HG03066 (cell line): Measurements from ENCODE around the gene M6PR.
"Not testable (repeated sequence)": the region's sequence is repeated elsewhere in the genome, so short reads cannot be mapped to it uniquely, and the experiment has no call there.

ENCODE experiments used
- ATAC-seq: cut with Tn5 transposase; IDR thresholded peaks from one replicate; pipeline ENCODE4 v1.9.1; 2021; ENCODE audit warnings: low read depth; ENCODE audit not compliant: unreplicated experiment

The M6PR gene

GRCh38 chr12:8914033-8914715 is 35.3 kb downstream of the M6PR start, which contains the start of gene PHC1:
PHC1 (plus strand) TSS chr12:8914509; CDS start chr12:8917678, 3,169 bp downstream.
- peak; percentile 52 for ATAC-seq

DNA sequence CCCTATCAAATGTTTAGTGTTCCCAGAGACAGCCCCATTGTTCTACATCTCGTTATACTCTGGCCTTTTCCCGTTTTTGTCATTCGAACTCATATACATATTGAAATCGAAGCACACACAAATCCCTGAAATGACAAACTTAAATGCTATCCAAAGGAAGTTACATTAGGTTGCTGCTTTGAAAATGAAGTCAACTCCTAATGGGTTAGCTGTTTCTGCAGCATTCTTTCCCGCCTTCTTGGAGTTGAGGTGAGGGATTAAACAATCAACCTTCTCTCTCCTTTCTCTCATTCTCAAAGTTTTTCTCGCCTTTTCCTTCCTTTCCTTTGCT is 35.8 kb downstream of the M6PR start:
- no peak for ATAC-seq

GRCh38 chr12:8912914-8913313 is 36.5 kb downstream of the M6PR start:
- ATAC-seq: no peak

- ATAC-seq: no peak
Observed at GRCh38 chr12:8911606-8912268, 37.7 kb downstream of the M6PR start.

DNA sequence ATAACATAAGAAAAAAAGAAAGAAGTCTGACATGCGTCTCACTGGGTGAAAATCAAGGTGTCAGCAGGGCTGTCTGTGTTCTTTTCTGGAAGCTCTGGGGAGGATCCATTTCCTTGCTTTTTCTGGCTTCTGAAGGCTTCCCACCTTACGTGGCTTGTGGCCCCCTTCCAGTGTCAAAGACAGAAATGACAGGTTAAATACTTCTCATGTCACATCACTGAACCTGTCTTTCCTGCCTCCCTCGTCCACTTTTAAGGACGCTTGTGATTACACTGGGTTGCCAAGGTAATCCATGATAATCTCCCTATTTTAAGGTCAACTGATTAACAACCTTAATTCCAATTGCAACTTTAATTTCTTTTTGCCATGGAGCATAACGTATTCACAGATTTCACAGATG is 39.7 kb downstream of the M6PR start:
- ATAC-seq: no peak

- no peak for ATAC-seq
Observed at GRCh38 chr12:8907513-8907912, 41.9 kb downstream of the M6PR start.

DNA sequence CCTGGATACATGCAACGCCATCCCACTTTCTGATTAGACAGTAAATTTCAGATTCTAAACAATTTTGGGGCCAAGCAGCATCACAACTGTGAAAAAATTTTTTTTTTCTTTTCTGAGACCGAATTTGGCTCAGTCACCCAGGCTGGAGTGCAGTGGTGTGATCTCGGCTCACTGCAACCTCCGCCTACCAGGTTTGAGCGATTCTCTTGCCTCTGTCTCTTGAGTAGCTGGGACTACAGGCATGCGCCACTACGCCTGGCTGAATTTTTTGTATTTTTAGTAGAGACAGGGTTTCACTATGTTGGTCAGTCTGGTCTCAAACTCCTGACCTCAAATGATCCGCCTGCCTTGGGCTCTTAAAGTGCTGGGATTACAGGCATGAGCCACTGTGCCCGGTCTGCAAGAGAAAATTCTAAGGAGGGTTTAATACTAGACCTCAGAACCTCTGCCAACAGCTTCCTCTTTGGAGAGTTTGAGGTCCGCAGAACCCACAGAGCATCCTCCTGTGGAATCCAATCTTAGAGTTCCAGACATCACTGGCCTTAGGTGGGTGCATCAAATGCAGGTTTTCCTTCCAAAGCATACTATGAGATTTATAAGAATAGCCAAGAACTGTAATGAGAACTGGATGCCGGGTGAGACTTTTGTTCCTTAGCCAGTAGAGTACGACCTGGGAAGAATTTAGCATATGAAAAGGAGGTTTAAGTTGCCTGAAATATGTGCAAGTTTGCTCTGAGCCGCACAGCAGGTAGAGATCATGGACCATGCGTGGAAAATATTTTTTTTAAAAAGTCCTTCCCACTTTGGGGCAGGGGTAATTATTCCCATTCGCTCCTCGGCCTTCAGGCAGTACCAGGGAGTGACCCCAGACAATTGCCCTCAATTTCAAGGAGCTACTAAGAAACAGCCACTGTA is 42.9 kb downstream of the M6PR start:
- no peak for ATAC-seq

DNA sequence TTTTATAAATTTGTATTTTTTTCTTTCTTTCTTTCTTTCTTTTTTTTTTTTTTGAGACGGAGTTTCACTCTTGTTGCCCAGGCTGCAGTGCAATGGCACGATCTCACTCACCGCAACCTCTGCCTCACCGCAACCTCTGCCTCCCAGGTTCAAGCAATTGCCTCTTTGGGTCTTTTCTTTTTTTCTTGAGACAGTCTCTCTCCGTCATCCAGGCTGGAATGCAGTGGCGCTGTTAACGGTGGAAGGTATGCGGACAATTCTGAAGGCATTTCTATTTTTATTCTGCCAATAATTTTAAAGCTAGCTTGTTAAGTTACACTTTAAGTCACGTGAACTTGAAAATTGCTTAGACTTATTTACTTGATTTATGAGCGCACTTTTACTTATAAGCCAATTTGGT is 43.9 kb downstream of the M6PR start:
- no peak for ATAC-seq

- no peak for ATAC-seq
Observed at GRCh38 chr12:8904665-8905064, 44.8 kb downstream of the M6PR start.

DNA sequence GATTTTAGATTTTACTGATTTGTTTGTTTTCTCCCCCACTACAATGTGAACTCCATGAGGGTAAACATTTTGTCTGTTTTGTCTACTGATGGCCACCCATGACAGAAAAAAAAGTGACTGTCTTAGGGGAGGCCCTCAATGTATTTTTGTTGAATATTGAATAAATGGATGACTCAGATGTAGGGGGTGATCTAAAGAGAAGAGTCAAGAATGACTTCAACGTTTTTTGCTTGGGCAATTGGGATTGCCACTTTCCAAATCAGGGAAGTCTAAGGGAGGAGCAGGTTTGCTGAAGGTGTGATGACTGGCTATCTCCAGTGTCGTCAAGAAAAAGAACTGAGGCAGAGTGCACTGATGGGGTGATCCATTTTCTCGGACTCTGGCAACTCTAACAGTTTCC is 45.8 kb downstream of the M6PR start:
- no peak for ATAC-seq

- not testable (repeated sequence) for ATAC-seq
Observed at GRCh38 chr12:8902703-8903102, 46.7 kb downstream of the M6PR start.

DNA sequence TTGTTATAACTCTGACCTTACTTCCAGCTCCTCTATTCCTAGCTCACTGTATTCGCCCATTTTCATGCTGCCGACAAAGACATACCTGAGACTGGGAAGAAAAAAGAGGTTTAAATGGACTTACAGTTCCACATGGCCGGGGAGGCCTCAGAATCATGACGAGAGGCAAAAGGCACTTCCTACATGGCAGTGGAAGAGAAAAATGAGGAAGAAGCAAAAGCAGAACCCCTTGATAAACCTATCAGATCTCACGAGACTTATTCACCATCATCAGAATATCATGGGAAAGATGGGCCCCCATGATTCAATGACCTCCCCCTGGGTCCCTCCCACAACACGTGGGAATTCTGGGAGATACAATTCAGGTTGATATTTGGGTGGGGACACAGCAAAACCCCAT is 49.6 kb downstream of the M6PR start:
- no peak for ATAC-seq

DNA sequence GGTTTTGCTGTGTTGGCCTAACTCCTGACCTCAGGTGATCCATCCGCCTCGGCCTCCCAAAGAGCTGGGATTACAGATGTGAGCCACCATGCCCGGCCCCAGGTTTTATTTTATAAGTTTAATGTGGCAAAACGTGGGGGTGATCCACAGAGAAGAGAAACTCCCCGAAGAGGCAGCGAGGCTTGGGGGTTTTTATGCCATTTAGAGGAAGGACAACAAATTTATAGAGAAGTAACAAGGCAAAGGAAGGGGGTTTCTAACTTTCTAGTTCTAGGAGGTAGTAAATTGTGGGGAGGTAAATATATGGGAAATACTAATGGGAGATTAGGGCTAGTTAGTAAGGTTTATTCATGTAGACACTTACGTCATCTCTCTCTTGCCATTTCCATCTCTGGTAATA is 52.4 kb downstream of the M6PR start:
- ATAC-seq: no peak

DNA sequence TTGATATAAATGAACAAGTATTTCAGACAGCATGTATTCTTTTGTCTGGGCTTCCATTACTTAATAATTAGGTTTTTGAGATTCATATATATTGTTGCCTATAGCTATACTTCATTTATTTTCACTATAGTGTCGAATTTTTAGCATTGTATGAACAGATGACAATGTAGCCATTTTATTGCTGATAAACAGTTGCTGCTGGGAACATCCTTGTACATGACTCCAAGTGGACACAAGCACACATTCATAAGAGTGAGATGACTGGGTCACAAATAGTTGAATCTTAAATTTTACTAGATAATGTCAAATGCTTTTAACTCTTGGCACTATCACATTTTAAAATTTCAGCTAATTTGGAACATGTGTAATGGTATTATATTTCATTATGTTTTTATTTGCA is 54.5 kb downstream of the M6PR start:
- ATAC-seq: no peak

DNA sequence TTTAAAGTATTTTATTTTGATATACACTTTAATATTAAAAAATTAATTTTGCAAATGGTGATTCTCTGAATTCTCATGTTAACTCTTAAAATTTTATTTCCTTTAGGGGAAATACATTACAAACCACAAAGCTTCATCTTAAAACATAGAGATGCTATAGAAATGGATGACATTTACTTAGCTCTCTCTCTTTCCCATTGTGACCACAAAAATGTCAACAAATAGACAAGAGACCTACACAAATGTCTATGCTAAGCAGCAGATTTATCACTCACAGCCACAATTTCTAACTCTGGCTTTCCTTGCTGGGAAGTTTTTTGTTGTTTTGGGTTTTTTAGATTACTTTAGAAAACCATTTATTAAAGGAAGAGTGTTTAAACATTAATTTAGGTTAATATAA is 55.1 kb downstream of the M6PR start:
- no peak for ATAC-seq

DNA sequence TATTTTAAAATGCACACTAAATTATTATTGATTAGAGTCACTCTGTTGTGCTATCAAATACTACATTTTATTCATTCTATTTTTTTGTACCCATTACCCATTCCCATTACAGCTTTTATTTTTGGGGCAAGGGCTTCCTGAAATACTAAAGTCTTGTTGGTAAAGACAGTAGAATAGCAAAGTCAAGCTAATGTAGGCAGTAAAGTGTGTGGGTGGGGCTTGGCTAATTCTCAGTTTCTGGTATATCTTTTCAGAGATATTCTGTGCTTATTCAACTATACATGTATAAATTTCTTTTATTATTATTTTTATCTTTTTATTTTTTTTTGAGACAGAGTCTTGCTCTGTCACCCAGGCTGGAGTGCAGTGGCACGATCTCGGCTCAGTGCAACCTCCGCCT is 57.5 kb downstream of the M6PR start:
- ATAC-seq: no peak
